HG02678 (cell line): Measurements from ENCODE around the gene ARMC6.
A peak's percentile ranks its signal among the peaks of the same experiment; 100 is the strongest.

Experiments
- ATAC-seq: cut with Tn5 transposase; IDR thresholded peaks from one replicate; pipeline ENCODE4 v1.9.1; 2021; ENCODE audit warnings: mild to moderate bottlenecking, moderate library complexity; ENCODE audit not compliant: unreplicated experiment

ARMC6 gene

GRCh38 chr19:19033426-19034203 is at the start of gene ARMC6, which contains the start of gene SUGP2:
Gene ARMC6, plus strand, starts transcription at chr19:19033603. Its CDS starts 607 bp downstream, at chr19:19034210.
Gene SUGP2, minus strand, starts transcription at chr19:19033517. Its CDS starts 2,446 bp downstream, at chr19:19031071.
- ATAC-seq: peak; percentile 82

DNA sequence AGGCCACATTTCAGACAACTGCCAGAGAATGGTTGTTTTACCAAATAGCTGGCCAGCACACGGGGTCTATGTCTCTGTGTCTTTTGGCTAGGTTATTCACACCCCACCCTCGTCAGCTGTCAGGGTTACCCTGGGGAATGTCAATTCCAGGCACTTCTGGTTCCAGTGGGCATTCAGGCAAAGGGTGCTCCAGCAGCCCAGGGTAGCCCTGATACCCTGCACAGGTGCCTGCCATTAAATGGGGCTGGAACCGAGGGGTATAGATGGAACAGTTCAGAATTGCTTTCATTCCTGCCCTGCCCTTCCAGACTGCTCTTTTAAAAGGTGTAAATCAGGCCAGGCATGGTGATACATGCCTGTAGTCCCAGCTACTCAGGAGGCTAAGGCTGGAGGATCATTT is 49.2 kb upstream of the ARMC6 start:
- ATAC-seq: no peak

GRCh38 chr19:18985257-18985656 is 48.1 kb upstream of the ARMC6 start:
- no peak for ATAC-seq

DNA sequence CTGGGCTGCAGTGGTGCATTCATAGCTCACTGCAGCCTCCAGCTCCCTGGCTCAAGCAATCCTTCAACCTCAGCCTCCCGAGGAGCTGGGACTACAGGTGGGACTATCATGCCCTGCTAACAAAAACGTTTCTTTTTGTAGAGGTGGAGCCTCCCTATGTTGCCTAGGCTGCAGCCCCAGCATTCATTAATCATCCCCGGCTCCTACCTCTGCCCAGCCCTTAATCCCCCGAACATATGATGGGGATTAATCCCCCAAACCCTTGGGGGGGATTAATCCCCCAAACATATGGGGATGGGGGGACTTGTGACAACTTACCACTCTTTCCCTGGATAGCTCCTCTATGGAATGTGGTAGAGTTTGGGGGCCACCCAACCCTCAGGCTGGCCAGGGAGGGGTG is 45.9 kb upstream of the ARMC6 start:
- no peak for ATAC-seq

- ATAC-seq: no peak
Measured at GRCh38 chr19:18989316-18989715, 44.1 kb upstream of the ARMC6 start.

GRCh38 chr19:18990128-18990708 is 43.2 kb upstream of the ARMC6 start:
- ATAC-seq: no peak

DNA sequence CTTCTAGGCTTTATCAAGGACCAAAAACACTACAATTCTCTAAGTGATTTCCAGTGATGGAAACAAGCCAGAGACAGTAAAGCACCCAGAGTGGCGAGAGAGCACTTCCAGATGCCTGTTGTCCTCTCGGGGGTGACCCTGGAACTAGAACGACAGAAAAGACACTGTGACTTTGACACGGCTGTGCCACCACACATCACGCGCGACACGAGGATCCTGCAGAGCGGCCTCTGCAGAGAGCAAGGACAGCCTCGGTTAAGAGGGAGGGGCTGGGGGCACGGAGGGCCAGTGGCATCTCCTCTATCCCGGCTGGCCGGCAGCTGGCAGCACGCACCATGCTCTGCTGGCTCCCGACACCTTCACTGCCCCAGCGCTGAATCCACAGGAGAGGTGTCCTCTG is 42.4 kb upstream of the ARMC6 start:
- no peak for ATAC-seq

GRCh38 chr19:18991468-18991867 is 41.9 kb upstream of the ARMC6 start:
- ATAC-seq: no peak

- no peak for ATAC-seq
Measured at GRCh38 chr19:18992696-18993095, 40.7 kb upstream of the ARMC6 start.

DNA sequence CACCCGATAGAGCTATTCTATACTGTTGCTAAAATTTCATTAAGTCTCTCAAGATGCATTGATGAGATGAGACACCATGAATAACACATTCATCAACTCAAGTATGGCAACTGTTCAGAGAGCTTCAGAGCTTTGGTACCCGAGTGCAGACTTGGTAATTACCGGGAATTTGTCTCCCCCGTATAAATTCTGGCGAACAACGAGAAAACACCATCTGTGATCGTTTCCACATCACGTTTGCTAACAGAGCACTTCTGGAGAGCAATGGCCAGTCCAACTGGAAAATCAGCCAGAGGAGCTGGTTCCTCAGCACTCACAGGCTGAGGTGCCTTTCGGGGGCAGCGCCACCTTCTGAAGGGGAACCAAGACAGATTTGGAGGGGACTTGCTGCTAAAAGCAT is 40.3 kb upstream of the ARMC6 start:
- ATAC-seq: no peak

DNA sequence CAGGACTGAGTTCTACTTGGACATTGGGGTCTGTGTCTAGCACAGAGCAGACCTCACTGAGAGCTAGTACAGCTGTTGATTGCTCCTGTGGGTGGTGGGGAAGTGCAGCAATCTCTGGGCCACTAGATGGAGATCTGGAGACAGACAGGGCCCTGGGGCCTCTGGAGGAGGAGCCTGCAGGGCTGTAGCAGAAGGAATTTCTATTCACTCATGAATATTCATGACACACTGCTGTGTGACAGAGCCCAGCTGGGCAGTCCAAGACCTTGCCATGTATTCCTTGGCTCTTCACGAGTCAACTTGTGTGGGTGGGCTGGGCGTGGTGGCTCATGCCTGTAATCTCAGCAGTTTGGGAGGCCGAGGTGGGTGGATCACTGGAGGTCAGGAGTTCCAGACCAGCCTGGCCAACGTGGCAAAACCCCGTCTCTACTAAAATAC is 37.6 kb upstream of the ARMC6 start:
- ATAC-seq: no peak

DNA sequence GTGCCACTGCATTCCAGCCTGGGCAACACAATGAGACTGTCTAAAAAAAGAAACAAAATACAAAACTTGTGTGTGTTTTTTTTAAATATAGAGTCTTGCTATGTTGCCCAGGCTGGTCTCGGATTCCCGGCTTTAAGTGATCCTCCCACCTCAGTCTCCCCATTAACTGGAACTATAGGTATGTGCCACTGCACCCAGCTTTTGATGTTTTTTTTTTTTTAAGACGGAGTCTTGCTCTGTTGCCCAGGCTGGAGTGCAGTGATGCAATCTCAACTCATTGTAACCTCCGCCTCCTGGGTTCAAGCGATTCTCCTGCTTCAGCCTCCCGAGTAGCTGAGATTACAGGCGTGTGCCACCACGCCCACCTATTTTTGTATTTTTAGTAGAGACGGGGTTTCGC is 37.1 kb upstream of the ARMC6 start:
- no peak for ATAC-seq

- no peak for ATAC-seq
Measured at GRCh38 chr19:18996796-18997394, 36.5 kb upstream of the ARMC6 start.

GRCh38 chr19:18998276-18998675 is 35.1 kb upstream of the ARMC6 start:
- no peak for ATAC-seq

GRCh38 chr19:18999016-18999758 is 34.2 kb upstream of the ARMC6 start:
- ATAC-seq: no peak

DNA sequence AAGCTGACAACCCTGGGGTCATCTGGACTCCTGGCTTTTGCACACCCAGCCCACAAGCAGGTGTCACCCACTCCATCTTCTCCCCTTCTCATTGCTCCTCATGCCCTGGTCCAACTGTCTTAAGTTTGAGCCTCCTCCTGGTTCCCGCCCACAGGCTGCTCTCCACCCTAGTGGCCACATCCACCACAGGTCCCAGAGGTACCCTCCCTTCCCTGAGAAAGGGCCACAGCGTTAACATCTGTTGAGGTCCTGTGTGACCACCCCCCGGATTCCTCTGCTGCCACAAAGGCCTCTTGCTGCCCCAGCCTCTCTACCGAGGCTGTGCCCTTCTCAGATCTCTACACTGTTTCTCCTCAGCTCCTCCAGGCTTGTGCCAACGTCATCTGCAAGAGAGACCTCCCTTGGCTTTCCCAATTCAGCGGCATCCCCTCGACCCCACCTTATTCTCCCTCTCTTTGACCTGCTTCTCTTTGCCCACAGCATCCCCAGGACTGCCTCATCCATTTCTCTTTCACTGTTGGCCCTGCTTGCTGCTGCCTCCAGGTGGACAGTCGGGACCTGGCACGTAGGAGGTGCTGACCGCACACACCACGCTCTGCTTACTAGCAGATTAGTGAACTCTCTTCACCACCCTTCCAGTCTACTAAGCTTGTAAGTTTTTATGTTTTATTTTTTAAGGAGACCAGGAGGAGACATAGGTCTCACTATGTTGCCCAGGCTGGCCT is 33.3 kb upstream of the ARMC6 start:
- no peak for ATAC-seq

DNA sequence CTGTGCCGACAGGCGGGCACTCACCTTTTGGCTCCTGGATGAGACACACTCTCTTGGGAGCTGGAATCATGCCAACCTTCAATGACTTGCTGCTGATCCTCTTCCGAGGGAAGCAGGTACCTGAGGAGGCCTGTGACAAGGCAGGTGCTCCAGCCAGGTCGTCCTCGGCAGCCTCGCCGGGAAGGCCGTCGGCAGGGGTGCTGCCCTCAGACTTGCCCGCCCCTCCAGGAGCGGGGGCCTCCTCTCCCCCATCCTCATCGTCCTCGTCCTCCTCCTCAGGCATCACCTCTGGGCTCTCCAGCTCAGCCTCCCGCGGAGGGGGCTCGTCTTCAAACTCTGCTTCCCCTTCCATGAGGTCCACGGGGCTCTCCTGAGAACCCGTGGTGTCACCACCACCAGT is 29.3 kb upstream of the ARMC6 start:
- ATAC-seq: no peak

DNA sequence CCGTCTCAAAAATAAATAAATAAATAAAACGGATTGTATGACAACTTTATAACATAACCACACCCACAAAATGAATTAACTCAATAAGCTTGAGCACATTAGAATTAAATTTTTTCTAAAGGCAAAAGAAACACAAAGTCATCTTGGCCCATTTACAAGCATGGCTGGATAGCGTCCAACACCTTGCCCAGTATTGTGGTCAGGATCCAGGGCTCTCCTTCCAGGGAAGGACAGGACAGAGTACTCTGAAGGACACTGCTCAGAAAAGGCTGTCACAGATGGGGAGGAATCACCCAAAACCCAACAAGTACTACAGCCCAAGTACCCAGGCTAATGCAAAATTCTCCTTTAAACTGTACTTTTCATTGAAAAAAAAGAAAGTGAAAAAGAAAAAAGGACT is 27.2 kb upstream of the ARMC6 start:
- ATAC-seq: no peak

DNA sequence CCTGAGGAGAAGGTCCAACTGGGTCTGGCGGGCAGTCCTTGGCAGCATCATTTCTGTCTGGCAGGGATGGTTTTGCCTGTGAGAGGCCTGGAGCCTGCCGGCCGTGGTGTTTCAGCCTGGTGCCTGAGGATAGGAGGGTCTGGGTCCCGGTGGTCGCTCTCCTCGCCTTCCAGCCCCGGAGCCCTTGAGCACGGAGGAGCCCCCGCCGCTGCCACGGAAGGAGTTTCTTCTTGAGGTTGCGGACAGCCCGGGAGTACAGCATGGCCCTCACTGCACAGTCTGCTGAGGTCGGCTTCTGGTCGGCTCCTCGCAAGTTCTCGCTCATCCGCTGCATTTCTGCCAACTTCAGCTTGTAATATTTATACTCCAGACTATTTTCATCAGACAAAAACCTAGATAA is 23.5 kb upstream of the ARMC6 start:
- ATAC-seq: no peak

- ATAC-seq: no peak
Measured at GRCh38 chr19:19010551-19010950, 22.9 kb upstream of the ARMC6 start.

DNA sequence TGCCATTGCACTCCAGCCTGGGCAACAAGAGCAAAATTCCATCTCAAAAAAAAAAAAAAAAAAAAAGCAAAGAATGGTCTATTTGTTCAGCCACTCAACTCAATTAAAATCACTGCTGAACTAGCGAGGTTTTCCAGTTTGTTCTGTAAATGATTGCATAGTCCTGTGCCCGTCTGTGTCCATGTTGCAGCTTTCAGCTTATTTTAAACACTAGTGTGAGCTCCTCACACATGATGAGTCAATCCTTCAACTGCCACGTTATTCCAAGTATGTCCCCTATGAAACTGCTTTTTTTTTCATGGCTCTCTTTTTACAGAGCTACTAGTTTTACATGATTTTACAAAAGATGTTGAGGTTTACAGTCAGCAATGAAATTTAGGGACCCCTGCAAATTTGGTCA is 12.3 kb upstream of the ARMC6 start:
- ATAC-seq: no peak
